NCI-H2196 (cell line): ENCODE measurements around the gene MAP2K7.
"Not testable (repeated sequence)": the region's sequence is repeated elsewhere in the genome, so short reads cannot be mapped to it uniquely, and the experiment has no call there.

Experiments used
- DNase-seq: peaks from one replicate; lab custom pipeline; 2025; ENCODE audit not compliant: unreplicated experiment; lab: John Stamatoyannopoulos, UW

The MAP2K7 gene

GRCh38 chr19:7961082-7961481 lies 57.4 kb downstream of the MAP2K7 start:
- not testable (repeated sequence) for DNase-seq

- no peak for DNase-seq
Measured at GRCh38 chr19:7961920-7962626, 58.4 kb downstream of the MAP2K7 start.

- DNase-seq, result no peak
Measured at GRCh38 chr19:7962644-7963268, 59.1 kb downstream of the MAP2K7 start.

- DNase-seq, result no peak
Measured at GRCh38 chr19:7963566-7963965, 59.9 kb downstream of the MAP2K7 start.
